A549 (cell line): ENCODE measurements around the gene RAMP1. TPM values are rescaled to one million over a fixed set of nuclear protein-coding genes. Genes with fewer than 3 reads are reported as not detected.

Source experiments
- ATAC-seq, 2 experiments: fragments of 200-7000 bp in 1 of 2; fragments of >200 bp in 1 of 2; cut with Nextera tagmentation in 1 of 2; cut with Tn5 transposase in 1 of 2; 3 replicates each; pipeline versions ENCODE4 v1.8.0 to v1.9.1; 2018 to 2020; ENCODE audit warnings: mild to moderate bottlenecking in 1 of 2, moderate library complexity in 1 of 2
- CTCF ChIA-PET: fragments of 300-600 bp; sonication (Branson Sonifier 250); formaldehyde crosslinking; extraction: SDS; loops from one replicate; lab custom pipeline; 2021; ENCODE audit warnings: antibody characterized with exemption, inconsistent platforms; lab: Yijun Ruan, JAX
- POLR2A ChIA-PET: fragments of 350-600 bp; formaldehyde crosslinking; extraction: SDS; loops from one replicate; lab custom pipeline; 2021; ENCODE audit warnings: antibody characterized with exemption, inconsistent platforms; lab: Yijun Ruan, JAX
- DNase-seq, 2 experiments: peaks; one replicate each; pipeline versions ENCODE4 v3.0.0 to v3.0.0-alpha.2; 2011 to 2016; ENCODE audit warnings: low read depth in 1 of 2, low spot score in 1 of 2
- FAIRE-seq: peaks from 2 replicates; lab custom pipeline; 2011; peaks lifted over from hg19 to GRCh38; lab: Jason Lieb, UNC
- H3K27ac ChIP-seq, 2 experiments: fragments of >200 bp; sonication (Bioruptor Twin); formaldehyde crosslinking; 3 replicates each; pipeline ENCODE4 v1.5.1; 2016 to 2017
- H3K4me1 ChIP-seq: fragments of >200 bp; sonication (Bioruptor Twin); formaldehyde crosslinking; 3 replicates; pipeline ENCODE4 v1.6.1; 2016
- H3K4me2 ChIP-seq: fragments of >200 bp; sonication (Bioruptor Twin); formaldehyde crosslinking; 3 replicates; pipeline ENCODE4 v1.6.1; 2016
- H3K4me3 ChIP-seq: fragments of >200 bp; sonication (Bioruptor Twin); formaldehyde crosslinking; 3 replicates; pipeline ENCODE4 v1.5.1; 2016
- H3K9me3 ChIP-seq: fragments of >200 bp; sonication (Bioruptor Twin); formaldehyde crosslinking; 3 replicates; pipeline ENCODE4 v1.6.1; 2016
- CBX2 ChIP-seq: fragments of 200-600 bp; sonication (generic); IDR thresholded peaks from 2 replicates; pipeline ENCODE4 v1.6.1; 2016; ENCODE audit warnings: low read depth, mild to moderate bottlenecking, borderline replicate concordance
- CBX8 ChIP-seq: fragments of 200-600 bp; sonication (generic); IDR thresholded peaks from 2 replicates; pipeline ENCODE4 v1.6.1; 2016
- CHD2 ChIP-seq: fragments of 150-350 bp; IDR thresholded peaks from 2 replicates; pipeline ENCODE4 v1.6.1; 2014; ENCODE audit warnings: low read length; ENCODE audit not compliant: partially characterized antibody
- GATA3 ChIP-seq: IDR thresholded peaks from 2 replicates; pipeline ENCODE4 v1.6.1; 2012; ENCODE audit warnings: borderline replicate concordance
- HDAC2 ChIP-seq: fragments of 200-600 bp; sonication (generic); IDR thresholded peaks from 2 replicates; pipeline ENCODE4 v1.6.1; 2016
- HOXA7 ChIP-seq: fragments of 250-450 bp; sonication (Bioruptor Pico); IDR thresholded peaks from 2 replicates; pipeline ENCODE4 v1.5.0; 2020; ENCODE audit warnings: mild to moderate bottlenecking, moderate library complexity
- HOXB13 ChIP-seq: fragments of 250-450 bp; sonication (Bioruptor Pico); IDR thresholded peaks from 2 replicates; pipeline ENCODE4 v1.5.0; 2020; ENCODE audit warnings: low read depth, mild to moderate bottlenecking, moderate library complexity
- JUNB ChIP-seq: fragments of >200 bp; sonication (Bioruptor Twin); formaldehyde crosslinking; IDR thresholded peaks from 2 replicates; pipeline ENCODE4 v1.6.1; 2016
- MAZ ChIP-seq: fragments of 150-350 bp; IDR thresholded peaks from 2 replicates; pipeline ENCODE4 v1.6.1; 2014; ENCODE audit warnings: antibody characterized with exemption, low read depth, low read length, borderline replicate concordance
- MYC ChIP-seq: IDR thresholded peaks from 2 replicates; pipeline ENCODE4 v1.6.1; 2012; ENCODE audit warnings: mild to moderate bottlenecking, inconsistent platforms, low read length, improper control_type of control experiment, borderline replicate concordance
- PHF8 ChIP-seq: fragments of 200-600 bp; sonication (generic); IDR thresholded peaks from 2 replicates; pipeline ENCODE4 v1.6.1; 2016; ENCODE audit warnings: low read depth, mild to moderate bottlenecking, antibody characterized with exemption, moderate library complexity, borderline replicate concordance
- POLR2A ChIP-seq: IDR thresholded peaks from 2 replicates; pipeline ENCODE4 v1.6.1; 2012; ENCODE audit warnings: mild to moderate bottlenecking, low read length
- RARB ChIP-seq: fragments of 250-450 bp; sonication (Bioruptor Pico); IDR thresholded peaks from 2 replicates; pipeline ENCODE4 v1.8.0; 2021; ENCODE audit warnings: mild to moderate bottlenecking, moderate library complexity
- RFX5 ChIP-seq: fragments of 450-650 bp; IDR thresholded peaks from 2 replicates; pipeline ENCODE4 v1.7.1; 2014; ENCODE audit warnings: antibody characterized with exemption, mild to moderate bottlenecking, moderate library complexity
- RNF2 ChIP-seq: fragments of 200-600 bp; sonication (generic); IDR thresholded peaks from 2 replicates; pipeline ENCODE4 v1.6.1; 2016; ENCODE audit warnings: low read depth, mild to moderate bottlenecking, antibody characterized with exemption, moderate library complexity, borderline replicate concordance
- ZSCAN20 ChIP-seq: fragments of 250-450 bp; sonication (Bioruptor Pico); IDR thresholded peaks from 2 replicates; pipeline ENCODE4 v1.8.0; 2022; ENCODE audit warnings: mild to moderate bottlenecking, moderate library complexity
- WGBS: methylation state at CpG from one replicate; pipeline ENCODE4 v1.1.6; 2017; ENCODE audit errors: missing lambda C conversion rate; 5-methylcytosine and 5-hydroxymethylcytosine counted together
- polyA plus RNA-seq, 4 experiments: library from polyadenylated mRNA; depleted of rRNA in 3 of 4; stranded (reverse); fragments of >200 nt; fragmentation: RNase III in 1 of 4; extraction: RNeasy Plus Mini Kit Qiagen cat#74134 plus additional on column Dnase treatment in 1 of 4; gene quantifications; 2 replicates in 3 of 4; 3 replicates in 1 of 4; pipeline ENCODE4 v1.2.3, GENCODE V29; 2011 to 2017
- TF ChIP-seq, protein P1 (sequence below): fragments of 200-600 bp; sonication (generic); IDR thresholded peaks from 2 replicates; pipeline ENCODE4 v1.6.1; 2016; ENCODE audit warnings: antibody characterized with exemption, mild to moderate bottlenecking, moderate library complexity
- TF ChIP-seq, protein P2 (sequence below): IDR thresholded peaks from 2 replicates; pipeline ENCODE4 v1.6.1; 2012
- TF ChIP-seq, protein P3 (sequence below): fragments of 250-450 bp; sonication (Bioruptor Pico); IDR thresholded peaks from 2 replicates; pipeline ENCODE4 v1.5.0; 2021; ENCODE audit warnings: mild to moderate bottlenecking, moderate library complexity, borderline replicate concordance
- TF ChIP-seq, protein P4 (sequence below): fragments of >200 bp; sonication (Bioruptor Twin); formaldehyde crosslinking; IDR thresholded peaks from 2 replicates; pipeline ENCODE4 v1.6.1; 2016
- TF ChIP-seq, protein P5 (sequence below): fragments of >200 bp; sonication (Bioruptor Twin); formaldehyde crosslinking; IDR thresholded peaks from 3 replicates; pipeline ENCODE4 v1.6.1; 2016

Gene RAMP1
- polyA plus RNA-seq, 2 of the 4 experiments (the other 2 are of a cell fraction): not detected

DNA sequence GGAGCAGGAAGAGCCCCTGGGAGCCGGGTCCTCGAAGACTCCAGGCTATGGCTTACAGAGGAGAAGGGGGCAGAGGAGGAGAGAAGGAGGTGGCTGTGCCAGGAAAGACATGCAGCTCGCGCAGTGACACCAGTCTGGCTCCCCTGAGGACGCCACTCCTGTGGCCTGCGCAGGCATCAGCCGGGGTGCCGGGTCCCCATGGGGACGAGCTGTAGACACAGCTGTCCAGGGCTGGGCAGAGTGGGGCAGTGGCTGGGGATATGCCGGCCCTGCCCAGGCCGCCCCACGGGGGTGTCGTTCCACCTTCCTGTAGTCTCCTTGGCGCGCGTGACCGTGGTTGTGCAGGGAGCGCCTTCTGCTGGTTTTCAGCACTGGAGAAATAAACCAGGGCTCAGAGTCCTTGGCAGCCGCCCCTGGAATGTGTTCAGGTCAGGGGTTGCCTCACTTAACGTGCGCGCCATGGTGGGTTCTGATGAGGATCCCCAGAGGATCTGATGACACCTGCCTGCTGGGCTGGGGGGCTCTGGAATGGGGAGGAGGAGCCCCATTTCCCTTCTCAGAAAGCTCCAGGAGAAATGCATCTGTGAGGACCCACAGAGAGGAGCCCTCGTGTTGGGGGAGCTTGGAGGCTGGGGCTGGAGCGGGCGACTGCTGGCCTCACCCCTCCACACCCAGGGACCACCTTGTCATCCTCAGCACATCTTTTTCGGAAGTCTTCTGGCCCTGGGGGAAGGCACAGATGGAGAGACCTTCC is 26.7 kb downstream of the RAMP1 start (continued):
- TF ChIP-seq, protein P1, sequence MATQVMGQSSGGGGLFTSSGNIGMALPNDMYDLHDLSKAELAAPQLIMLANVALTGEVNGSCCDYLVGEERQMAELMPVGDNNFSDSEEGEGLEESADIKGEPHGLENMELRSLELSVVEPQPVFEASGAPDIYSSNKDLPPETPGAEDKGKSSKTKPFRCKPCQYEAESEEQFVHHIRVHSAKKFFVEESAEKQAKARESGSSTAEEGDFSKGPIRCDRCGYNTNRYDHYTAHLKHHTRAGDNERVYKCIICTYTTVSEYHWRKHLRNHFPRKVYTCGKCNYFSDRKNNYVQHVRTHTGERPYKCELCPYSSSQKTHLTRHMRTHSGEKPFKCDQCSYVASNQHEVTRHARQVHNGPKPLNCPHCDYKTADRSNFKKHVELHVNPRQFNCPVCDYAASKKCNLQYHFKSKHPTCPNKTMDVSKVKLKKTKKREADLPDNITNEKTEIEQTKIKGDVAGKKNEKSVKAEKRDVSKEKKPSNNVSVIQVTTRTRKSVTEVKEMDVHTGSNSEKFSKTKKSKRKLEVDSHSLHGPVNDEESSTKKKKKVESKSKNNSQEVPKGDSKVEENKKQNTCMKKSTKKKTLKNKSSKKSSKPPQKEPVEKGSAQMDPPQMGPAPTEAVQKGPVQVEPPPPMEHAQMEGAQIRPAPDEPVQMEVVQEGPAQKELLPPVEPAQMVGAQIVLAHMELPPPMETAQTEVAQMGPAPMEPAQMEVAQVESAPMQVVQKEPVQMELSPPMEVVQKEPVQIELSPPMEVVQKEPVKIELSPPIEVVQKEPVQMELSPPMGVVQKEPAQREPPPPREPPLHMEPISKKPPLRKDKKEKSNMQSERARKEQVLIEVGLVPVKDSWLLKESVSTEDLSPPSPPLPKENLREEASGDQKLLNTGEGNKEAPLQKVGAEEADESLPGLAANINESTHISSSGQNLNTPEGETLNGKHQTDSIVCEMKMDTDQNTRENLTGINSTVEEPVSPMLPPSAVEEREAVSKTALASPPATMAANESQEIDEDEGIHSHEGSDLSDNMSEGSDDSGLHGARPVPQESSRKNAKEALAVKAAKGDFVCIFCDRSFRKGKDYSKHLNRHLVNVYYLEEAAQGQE: no peak
- no peak for TF ChIP-seq MYC

DNA sequence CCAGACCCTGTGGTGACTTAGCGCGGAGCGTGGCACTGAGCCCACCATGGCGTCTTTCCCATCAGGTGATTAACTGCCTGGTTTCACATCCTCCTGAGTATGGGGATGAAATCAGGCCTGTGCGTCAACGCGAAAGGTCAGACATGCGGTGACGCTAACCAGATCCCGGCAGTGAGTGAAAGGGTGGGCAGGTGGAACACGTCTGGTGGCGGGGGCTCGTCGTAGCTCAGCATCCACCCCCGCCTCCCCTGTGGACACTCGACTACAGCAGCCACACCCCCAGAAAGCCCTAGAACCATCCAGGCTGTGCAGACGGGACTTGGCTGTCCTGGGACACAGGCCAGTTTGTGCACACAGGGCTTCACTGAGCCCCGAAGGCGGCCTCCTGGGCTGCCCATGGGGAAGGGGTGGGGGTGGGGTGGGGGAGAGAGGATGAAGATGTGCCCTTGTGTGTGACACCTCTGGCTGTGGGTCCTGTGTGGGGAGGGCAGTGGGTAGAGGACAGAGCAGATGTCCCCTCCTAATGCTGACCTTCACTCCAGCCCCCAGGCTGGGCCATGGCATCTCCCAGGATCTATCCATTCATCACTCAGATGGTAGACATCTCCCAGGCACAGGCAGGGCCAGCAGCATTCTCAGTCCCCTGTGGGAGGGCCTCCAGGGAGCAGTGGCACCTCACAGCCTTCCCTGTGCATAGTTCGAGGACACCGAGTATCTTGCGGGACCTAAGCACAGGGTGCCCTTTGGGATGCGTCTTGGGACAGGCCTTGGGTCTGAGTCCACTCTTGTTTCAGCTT is 27.5 kb downstream of the RAMP1 start:
- CTCF ChIA-PET: interaction anchor here (1.5 to 1.6 kb wide), 2 partner anchors 28 to 214 kb away, joined by 3 to 4 read pairs; no protein-coding TSS in a partner anchor
- no peak for ATAC-seq
- POLR2A ChIA-PET: no interaction called here
- H3K4me1 ChIP-seq: peaks cover 9% of the 10 kb centered on the region
- TF ChIP-seq CBX2 (no peak), ZSCAN20 (CRISPR knock-in tag) (no peak), GATA3 (no peak), CBX8 (no peak), CHD2 (no peak), POLR2A (no peak), MYC (no peak), MAZ (no peak), PHF8 (no peak), HOXA7 (CRISPR knock-in tag) (no peak), RNF2 (no peak), RARB (CRISPR knock-in tag) (no peak), HDAC2 (no peak), RFX5 (no peak), HOXB13 (CRISPR knock-in tag) (no peak), JUNB (no peak)
- TF ChIP-seq, protein P2, sequence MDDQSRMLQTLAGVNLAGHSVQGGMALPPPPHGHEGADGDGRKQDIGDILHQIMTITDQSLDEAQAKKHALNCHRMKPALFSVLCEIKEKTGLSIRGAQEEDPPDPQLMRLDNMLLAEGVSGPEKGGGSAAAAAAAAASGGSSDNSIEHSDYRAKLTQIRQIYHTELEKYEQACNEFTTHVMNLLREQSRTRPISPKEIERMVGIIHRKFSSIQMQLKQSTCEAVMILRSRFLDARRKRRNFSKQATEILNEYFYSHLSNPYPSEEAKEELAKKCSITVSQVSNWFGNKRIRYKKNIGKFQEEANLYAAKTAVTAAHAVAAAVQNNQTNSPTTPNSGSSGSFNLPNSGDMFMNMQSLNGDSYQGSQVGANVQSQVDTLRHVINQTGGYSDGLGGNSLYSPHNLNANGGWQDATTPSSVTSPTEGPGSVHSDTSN: no peak
- TF ChIP-seq, protein P3, sequence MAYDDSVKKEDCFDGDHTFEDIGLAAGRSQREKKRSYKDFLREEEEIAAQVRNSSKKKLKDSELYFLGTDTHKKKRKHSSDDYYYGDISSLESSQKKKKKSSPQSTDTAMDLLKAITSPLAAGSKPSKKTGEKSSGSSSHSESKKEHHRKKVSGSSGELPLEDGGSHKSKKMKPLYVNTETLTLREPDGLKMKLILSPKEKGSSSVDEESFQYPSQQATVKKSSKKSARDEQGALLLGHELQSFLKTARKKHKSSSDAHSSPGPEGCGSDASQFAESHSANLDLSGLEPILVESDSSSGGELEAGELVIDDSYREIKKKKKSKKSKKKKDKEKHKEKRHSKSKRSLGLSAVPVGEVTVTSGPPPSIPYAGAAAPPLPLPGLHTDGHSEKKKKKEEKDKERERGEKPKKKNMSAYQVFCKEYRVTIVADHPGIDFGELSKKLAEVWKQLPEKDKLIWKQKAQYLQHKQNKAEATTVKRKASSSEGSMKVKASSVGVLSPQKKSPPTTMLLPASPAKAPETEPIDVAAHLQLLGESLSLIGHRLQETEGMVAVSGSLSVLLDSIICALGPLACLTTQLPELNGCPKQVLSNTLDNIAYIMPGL (CRISPR knock-in tag): no peak
- TF ChIP-seq, protein P4, sequence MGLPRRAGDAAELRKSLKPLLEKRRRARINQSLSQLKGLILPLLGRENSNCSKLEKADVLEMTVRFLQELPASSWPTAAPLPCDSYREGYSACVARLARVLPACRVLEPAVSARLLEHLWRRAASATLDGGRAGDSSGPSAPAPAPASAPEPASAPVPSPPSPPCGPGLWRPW: no peak
- TF ChIP-seq, protein P5, sequence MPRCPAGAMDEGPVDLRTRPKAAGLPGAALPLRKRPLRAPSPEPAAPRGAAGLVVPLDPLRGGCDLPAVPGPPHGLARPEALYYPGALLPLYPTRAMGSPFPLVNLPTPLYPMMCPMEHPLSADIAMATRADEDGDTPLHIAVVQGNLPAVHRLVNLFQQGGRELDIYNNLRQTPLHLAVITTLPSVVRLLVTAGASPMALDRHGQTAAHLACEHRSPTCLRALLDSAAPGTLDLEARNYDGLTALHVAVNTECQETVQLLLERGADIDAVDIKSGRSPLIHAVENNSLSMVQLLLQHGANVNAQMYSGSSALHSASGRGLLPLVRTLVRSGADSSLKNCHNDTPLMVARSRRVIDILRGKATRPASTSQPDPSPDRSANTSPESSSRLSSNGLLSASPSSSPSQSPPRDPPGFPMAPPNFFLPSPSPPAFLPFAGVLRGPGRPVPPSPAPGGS: no peak
- FAIRE-seq: no peak
- no peak for DNase-seq
- no peak overlapping the region for H3K27ac ChIP-seq
- no peak overlapping the region for H3K4me3 ChIP-seq
- WGBS: 94% methylated on average over 21 of the region's 23 CpGs
- H3K9me3 ChIP-seq: no peaks in the 10 kb centered on the region
- H3K4me2 ChIP-seq: no peak overlapping the region
